Endothelial cell of umbilical vein (primary cell): Measurements from ENCODE around the gene CERCAM. TPM values are rescaled to one million over a fixed set of nuclear protein-coding genes. Genes with fewer than 3 reads are reported as not detected.

Experiments used
- BruUV-seq: library from RNA; stranded (reverse); fragments of 400-500 nt; replicated peaks from 2 replicates; lab custom pipeline; 2021; lab: Mats Ljungman, UMichigan
- CTCF ChIA-PET: fragments of 300-600, 350-600 bp; sonication (Branson Sonifier 250); formaldehyde crosslinking; loops from one replicate; lab custom pipeline; 2021; ENCODE audit warnings: antibody characterized with exemption, inconsistent platforms; lab: Charles Lee
- POLR2A ChIA-PET: fragments of 300-600, 350-600 bp; sonication (Branson Sonifier 250); formaldehyde crosslinking; loops from one replicate; lab custom pipeline; 2021; ENCODE audit warnings: antibody characterized with exemption, inconsistent platforms; lab: Charles Lee
- DNase-seq: peaks from one replicate; pipeline ENCODE4 v3.0.0-alpha.2; 2011; ENCODE audit warnings: low read depth, low spot score
- FAIRE-seq: peaks from 2 replicates; lab custom pipeline; 2011; peaks lifted over from hg19 to GRCh38; lab: Jason Lieb, UNC
- H2AFZ ChIP-seq: 2 replicates; pipeline ENCODE4 v1.6.0; 2012; ENCODE audit warnings: low read depth, low read length, control low read depth, inconsistent platforms
- H3K27ac ChIP-seq: 2 replicates; pipeline ENCODE4 v1.5.1; 2011; ENCODE audit warnings: low read depth, mild to moderate bottlenecking, control low read depth, low read length, moderate library complexity; ENCODE audit not compliant: insufficient read depth
- H3K27me3 ChIP-seq, 2 experiments: 2 replicates each; pipeline versions ENCODE4 v1.6.0 to v1.6.1; 2011; ENCODE audit warnings: low read length in 2 of 2, mixed read lengths in 1 of 2; ENCODE audit not compliant: control insufficient read depth in 2 of 2, insufficient read depth in 2 of 2
- H3K36me3 ChIP-seq, 2 experiments: 2 replicates in 1 of 2; 3 replicates in 1 of 2; pipeline ENCODE4 v1.5.1; 2011; ENCODE audit warnings: low read length in 2 of 2, mild to moderate bottlenecking in 1 of 2, moderate library complexity in 1 of 2; ENCODE audit not compliant: control insufficient read depth in 2 of 2, insufficient read depth in 2 of 2; ENCODE audit errors: extremely low read depth in 1 of 2
- H3K4me1 ChIP-seq: 3 replicates; pipeline ENCODE4 v1.5.1; 2011; ENCODE audit warnings: mild to moderate bottlenecking, low read length; ENCODE audit not compliant: control insufficient read depth, insufficient read depth; ENCODE audit errors: extremely low read depth
- H3K4me2 ChIP-seq: 2 replicates; pipeline ENCODE4 v1.6.1; 2011; ENCODE audit warnings: low read length, control low read depth, mixed read lengths; ENCODE audit not compliant: insufficient read depth
- H3K4me3 ChIP-seq, 3 experiments: fragments of 200-600 bp in 1 of 3; sonication (generic), shearing (Covaris generic) in 1 of 3; replicated peaks in 1 of 3; 2 replicates each; pipeline ENCODE4 v1.5.1; 2011 to 2016; ENCODE audit warnings: control low read depth in 3 of 3, low read length in 3 of 3, mild to moderate bottlenecking in 2 of 3, inconsistent platforms in 1 of 3, low read depth in 1 of 3, moderate library complexity in 1 of 3; ENCODE audit not compliant: insufficient read depth in 1 of 3
- H3K79me2 ChIP-seq: 2 replicates; pipeline ENCODE4 v1.6.0; 2012; ENCODE audit warnings: low read length, inconsistent platforms; ENCODE audit not compliant: control insufficient read depth, insufficient read depth
- H3K9ac ChIP-seq: replicated peaks from 2 replicates; pipeline ENCODE3; 2011; ENCODE audit warnings: low read length, control low read depth; ENCODE audit not compliant: insufficient read depth; ENCODE audit errors: extremely low read depth
- H3K9me1 ChIP-seq: replicated peaks from 3 replicates; pipeline ENCODE4 v1.6.0; 2011; ENCODE audit warnings: mild to moderate bottlenecking, low read length; ENCODE audit not compliant: control insufficient read depth, insufficient read depth; ENCODE audit errors: extremely low read depth
- H3K9me3 ChIP-seq: replicated peaks from 2 replicates; pipeline ENCODE4 v1.5.1; 2012; ENCODE audit warnings: low read length, inconsistent platforms; ENCODE audit not compliant: control insufficient read depth, insufficient read depth
- H4K20me1 ChIP-seq: replicated peaks from 2 replicates; pipeline ENCODE3; 2011; ENCODE audit warnings: mild to moderate bottlenecking, low read length; ENCODE audit not compliant: control insufficient read depth, insufficient read depth; ENCODE audit errors: extremely low read depth
- CTCF ChIP-seq, 2 donors: IDR thresholded peaks; 1 replicate in 1 of 2; 2 replicates in 1 of 2; pipeline ENCODE4 v1.5.1; 2011; ENCODE audit warnings: low read length in 2 of 2, mild to moderate bottlenecking in 2 of 2, moderate library complexity in 2 of 2, control low read depth in 1 of 2, inconsistent platforms in 1 of 2, low read depth in 1 of 2; ENCODE audit not compliant: insufficient read depth in 1 of 2; ENCODE audit errors: extremely low read depth in 1 of 2
- EZH2 ChIP-seq: IDR thresholded peaks from 2 replicates; pipeline ENCODE4 v1.6.1; 2012; ENCODE audit warnings: borderline replicate concordance, low read depth, mild to moderate bottlenecking, moderate library complexity, low read length, inconsistent platforms; ENCODE audit not compliant: severe bottlenecking
- FOS ChIP-seq: IDR thresholded peaks from 2 replicates; pipeline ENCODE4 v1.6.1; 2011; ENCODE audit warnings: mild to moderate bottlenecking, low read length, moderate library complexity, borderline replicate concordance; ENCODE audit not compliant: insufficient read depth
- GATA2 ChIP-seq: IDR thresholded peaks from 2 replicates; pipeline ENCODE4 v1.7.0; 2011; ENCODE audit warnings: low read depth, mild to moderate bottlenecking, moderate library complexity, mixed read lengths, low read length; ENCODE audit not compliant: insufficient read length, insufficient read depth
- JUN ChIP-seq: IDR thresholded peaks from 2 replicates; pipeline ENCODE4 v1.6.1; 2011; ENCODE audit warnings: borderline replicate concordance, low read depth; ENCODE audit not compliant: insufficient read length, insufficient read depth
- MAX ChIP-seq: IDR thresholded peaks from 2 replicates; pipeline ENCODE4 v1.6.1; 2011; ENCODE audit not compliant: insufficient read depth, insufficient read length
- MYC ChIP-seq: IDR thresholded peaks from one replicate; pipeline ENCODE4 v1.6.1; 2011; ENCODE audit warnings: mild to moderate bottlenecking, low read depth, low read length
- POLR2A ChIP-seq: IDR thresholded peaks from 2 replicates; pipeline ENCODE4 v1.6.1; 2012; ENCODE audit warnings: low read depth, mild to moderate bottlenecking, control low read depth, low read length
- POLR2AphosphoS5 ChIP-seq: IDR thresholded peaks from 2 replicates; pipeline ENCODE4 v1.6.1; 2012; ENCODE audit warnings: low read depth, mild to moderate bottlenecking, control low read depth, low read length, moderate library complexity; ENCODE audit not compliant: insufficient read depth
- dilution Hi-C: fragments of 300-500 bp; cut with MboI; formaldehyde crosslinking; loops from one replicate; pipeline ENCODE4 v1.15.0; 2019; ENCODE audit warnings: low sequenced_read_pairs; ENCODE audit not compliant: extremely low pct_ligation_motif_present
- intact Hi-C: fragments of 100-400 bp; cut with micrococcal nuclease; formaldehyde crosslinking; loops from one replicate; pipeline ENCODE4 v1.10.0; 2022
- polyA plus RNA-seq, 4 experiments: library from polyadenylated mRNA; depleted of rRNA in 3 of 4; stranded (reverse) in 3 of 4; unstranded in 1 of 4; fragments of >200 nt; gene quantifications; 2 replicates each; pipeline versions ENCODE4 v1.2.1 to v1.2.3, GENCODE V29; 2011 to 2012; ENCODE audit warnings: missing spikeins in 1 of 4
- total RNA-seq: library from RNA; stranded (reverse); gene quantifications from 2 replicates; pipeline ENCODE4 v1.2.3, GENCODE V29; 2021

Gene CERCAM
- total and polyA plus RNA-seq, 2 donors (not counting 3 experiments of a cell fraction or from before 2014, with no cell fraction given), result 47.9 to 77.8 TPM

- POLR2A ChIA-PET, result no interaction called here
- H3K4me2 ChIP-seq, result no peak overlapping the region
- no peaks in the 10 kb centered on the region for H3K79me2 ChIP-seq
- no peaks in the 10 kb centered on the region for H3K4me1 ChIP-seq
- dilution Hi-C loops, result no loop called here
- H3K27ac ChIP-seq, result no peak overlapping the region
- H3K27me3 ChIP-seq, result no peaks in the 10 kb centered on the region
- DNase-seq, result no peak
- no peak overlapping the region for H2AFZ ChIP-seq
- no TSS peak for BruUV-seq
- no peak overlapping the region for H3K4me3 ChIP-seq
- peaks cover 5 to 19% of the 10 kb centered on the region in 2 experiments for H3K36me3 ChIP-seq
- H4K20me1 ChIP-seq, result no peaks in the 10 kb centered on the region
- FAIRE-seq, result no peak
- intact Hi-C loops, result no loop called here
- CTCF ChIA-PET, result interaction anchor here (2.1 to 3.3 kb wide), 2 partner anchors 22 to 37 kb away, joined by 7 to 12 read pairs; partner anchors contain the start of gene CERCAM
- no peaks in the 10 kb centered on the region for H3K9me3 ChIP-seq
- H3K9ac ChIP-seq, result no peak overlapping the region
- no peaks in the 10 kb centered on the region for H3K9me1 ChIP-seq
- TF ChIP-seq GATA2 (no peak), CTCF (IDR thresholded peaks at IDR 0.05; ENCODE audit: extremely low read depth in 1 of 2, insufficient read depth in 1 of 2, low read depth in 1 of 2, low read length in 2 of 2) (no peak), EZH2 (no peak), MAX (no peak), JUN (no peak), POLR2AphosphoS5 (no peak), POLR2A (no peak), FOS (no peak), MYC (no peak)
Observed at GRCh38 chr9:128383791-128384190, 36.9 kb upstream of the CERCAM start.
